ENCODE data around the gene FAM107B.

FAM107B gene

GRCh38 chr10:14703631-14704001, 71.1 kb downstream of the FAM107B start:
- no peaks in the 10 kb centered on the region for H3K27me3 ChIP-seq (ENCODE audit: control insufficient read depth, insufficient read depth, low read length)
- no peak overlapping the region for H3K27ac ChIP-seq (ENCODE audit: low read depth, low read length)
- H3K4me3 ChIP-seq (ENCODE audit: low read depth, low read length): no peak overlapping the region
- no peaks in the 10 kb centered on the region for H3K36me3 ChIP-seq (ENCODE audit: control insufficient read depth, insufficient read depth, low read length)
- no peak overlapping the region for H3K9ac ChIP-seq (ENCODE audit: low read length)
- no peaks in the 10 kb centered on the region for H3K9me3 ChIP-seq (ENCODE audit: control insufficient read depth, insufficient read depth, low read depth, low read length)
- peaks cover 17% of the 10 kb centered on the region for H3K4me1 ChIP-seq (ENCODE audit: control insufficient read depth, insufficient read depth, low read length)

- Histone ChIP-seq H3K4me1 (ENCODE audit: control insufficient read depth, insufficient read depth, low read length) (peaks cover 17% of the 10 kb centered on the region), H3K4me3 (ENCODE audit: low read depth, low read length) (no peak overlapping the region), H3K9me3 (ENCODE audit: control insufficient read depth, insufficient read depth, low read depth, low read length) (no peaks in the 10 kb centered on the region), H3K27me3 (ENCODE audit: control insufficient read depth, insufficient read depth, low read length) (no peaks in the 10 kb centered on the region), H3K27ac (ENCODE audit: low read depth, low read length) (no peak overlapping the region), H3K36me3 (ENCODE audit: control insufficient read depth, insufficient read depth, low read length) (no peaks in the 10 kb centered on the region), H3K9ac (ENCODE audit: low read length) (no peak overlapping the region)
These were observed 73.2 kb downstream of the FAM107B start for GRCh38 chr10:14701466-14701865.

DNA sequence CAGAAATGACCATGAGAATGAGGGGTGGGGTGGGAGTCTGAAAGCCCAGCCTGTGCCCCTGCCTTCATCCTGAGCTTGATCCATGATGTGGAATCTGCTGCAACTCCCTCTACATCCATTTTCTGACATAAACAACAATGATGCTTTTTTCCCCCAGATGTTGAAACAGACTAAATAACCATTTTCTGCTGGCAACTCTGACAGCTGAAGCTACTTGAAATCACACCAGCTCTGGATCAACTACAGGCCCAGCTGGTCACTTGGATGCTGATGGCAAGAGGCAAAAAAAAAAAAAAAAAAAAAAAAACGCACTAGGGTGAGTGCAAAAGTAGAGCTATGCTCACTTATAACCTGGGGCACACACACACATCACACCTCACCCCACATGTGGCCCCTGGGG, 74.2 kb downstream of the FAM107B start:
- H3K9me3 ChIP-seq (ENCODE audit: control insufficient read depth, insufficient read depth, low read depth, low read length): no peaks in the 10 kb centered on the region
- H3K9ac ChIP-seq (ENCODE audit: low read length): no peak overlapping the region
- peaks cover 10% of the 10 kb centered on the region for H3K4me1 ChIP-seq (ENCODE audit: control insufficient read depth, insufficient read depth, low read length)
- H3K36me3 ChIP-seq (ENCODE audit: control insufficient read depth, insufficient read depth, low read length): no peaks in the 10 kb centered on the region
- no peak overlapping the region for H3K27ac ChIP-seq (ENCODE audit: low read depth, low read length)
- no peak overlapping the region for H3K4me3 ChIP-seq (ENCODE audit: low read depth, low read length)
- no peaks in the 10 kb centered on the region for H3K27me3 ChIP-seq (ENCODE audit: control insufficient read depth, insufficient read depth, low read length)

DNA sequence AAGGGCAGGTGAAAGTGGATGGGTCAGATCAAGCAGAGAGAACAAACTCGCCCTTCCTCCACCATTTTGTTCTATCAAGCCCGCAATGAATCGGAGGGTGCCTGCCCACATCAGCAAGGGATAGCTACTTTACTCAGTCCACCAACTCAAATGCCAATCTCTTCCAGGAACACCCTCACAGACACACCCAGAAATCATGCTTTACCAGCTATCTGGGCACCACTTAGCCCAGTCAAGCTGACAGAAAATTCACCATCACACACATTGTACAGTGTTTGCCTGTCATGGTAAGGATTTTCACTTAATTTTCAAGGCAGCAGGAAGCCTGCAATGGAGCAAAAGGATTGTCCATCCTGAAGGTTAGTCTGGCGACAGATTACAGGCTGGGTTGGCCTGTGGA, 75.2 kb downstream of the FAM107B start:
- H3K4me3 ChIP-seq (ENCODE audit: low read depth, low read length): no peak overlapping the region
- no peaks in the 10 kb centered on the region for H3K9me3 ChIP-seq (ENCODE audit: control insufficient read depth, insufficient read depth, low read depth, low read length)
- H3K36me3 ChIP-seq (ENCODE audit: control insufficient read depth, insufficient read depth, low read length): no peaks in the 10 kb centered on the region
- no peaks in the 10 kb centered on the region for H3K27me3 ChIP-seq (ENCODE audit: control insufficient read depth, insufficient read depth, low read length)
- no peak overlapping the region for H3K9ac ChIP-seq (ENCODE audit: low read length)
- peaks cover 5% of the 10 kb centered on the region; the same call in 1 of the 2 replicates for H3K4me1 ChIP-seq (ENCODE audit: control insufficient read depth, insufficient read depth, low read length)
- H3K27ac ChIP-seq (ENCODE audit: low read depth, low read length): no peak overlapping the region

DNA sequence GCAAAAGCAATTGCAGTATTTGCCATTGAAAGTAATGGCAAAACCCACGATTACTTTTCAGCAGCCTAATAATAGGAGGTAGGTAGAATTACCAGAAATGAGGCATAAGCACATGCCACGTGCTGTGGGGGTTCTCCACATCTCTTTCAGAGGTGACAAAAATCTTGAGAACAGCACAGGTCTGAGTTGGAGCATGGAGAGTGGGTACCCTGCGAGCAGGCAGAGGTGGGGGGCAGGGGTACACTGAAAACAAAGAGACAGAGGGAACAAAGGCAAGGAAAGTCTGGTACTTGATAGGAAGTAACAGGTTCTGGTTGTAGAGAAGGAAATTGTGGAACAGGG, 75.9 kb downstream of the FAM107B start:
- Histone ChIP-seq H3K27ac (ENCODE audit: low read depth, low read length) (no peak overlapping the region), H3K27me3 (ENCODE audit: control insufficient read depth, insufficient read depth, low read length) (no peaks in the 10 kb centered on the region), H3K9me3 (ENCODE audit: control insufficient read depth, insufficient read depth, low read depth, low read length) (no peaks in the 10 kb centered on the region)

DNA sequence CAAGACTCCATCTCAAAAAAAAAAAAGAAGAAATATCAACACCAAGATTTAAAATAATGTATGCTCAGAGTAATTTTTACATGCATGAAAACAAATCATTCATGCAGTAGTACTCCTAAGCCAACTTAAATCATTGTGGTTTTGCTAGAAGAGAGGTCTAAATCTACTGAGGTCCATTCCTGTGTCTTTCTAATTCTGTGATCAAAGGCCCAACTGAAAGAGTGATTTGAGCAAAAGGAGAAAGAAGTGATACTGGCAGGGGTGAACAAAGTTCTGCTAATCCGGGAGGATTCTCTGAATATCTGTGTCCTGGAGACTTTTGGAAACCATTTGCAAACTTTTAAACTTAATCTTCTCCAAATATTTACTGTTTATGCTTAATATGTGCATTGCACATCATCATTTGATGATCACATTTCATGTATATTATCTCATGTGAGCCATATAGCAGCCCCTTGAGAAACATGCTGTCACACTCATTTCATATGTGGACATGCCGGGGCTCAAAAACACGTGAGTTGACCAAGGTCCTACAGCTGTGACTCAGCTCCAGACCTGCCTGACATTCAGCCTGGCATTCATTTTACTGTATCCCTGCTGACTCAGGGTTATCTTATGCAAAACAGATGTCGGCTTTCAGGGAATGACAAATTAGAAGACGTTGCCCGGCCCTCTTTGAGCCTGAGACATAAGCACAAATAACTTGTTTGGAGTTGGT, 76.4 kb downstream of the FAM107B start:
- Histone ChIP-seq H3K4me3 (ENCODE audit: low read depth, low read length) (no peak overlapping the region), H3K36me3 (ENCODE audit: control insufficient read depth, insufficient read depth, low read length) (no peaks in the 10 kb centered on the region), H3K9ac (ENCODE audit: low read length) (no peak overlapping the region), H3K27me3 (ENCODE audit: control insufficient read depth, insufficient read depth, low read length) (no peaks in the 10 kb centered on the region), H3K27ac (ENCODE audit: low read depth, low read length) (no peak overlapping the region), H3K9me3 (ENCODE audit: control insufficient read depth, insufficient read depth, low read depth, low read length) (no peaks in the 10 kb centered on the region), H3K4me1 (ENCODE audit: control insufficient read depth, insufficient read depth, low read length) (peaks cover 5% of the 10 kb centered on the region; the same call in 1 of the 2 replicates)

More for the DNA sequence above, 75.9 kb downstream of the FAM107B start:
- Histone ChIP-seq H3K9ac (ENCODE audit: low read length) (no peak overlapping the region), H3K4me1 (ENCODE audit: control insufficient read depth, insufficient read depth, low read length) (peaks cover 5% of the 10 kb centered on the region; the same call in 1 of the 2 replicates), H3K4me3 (ENCODE audit: low read depth, low read length) (no peak overlapping the region), H3K36me3 (ENCODE audit: control insufficient read depth, insufficient read depth, low read length) (no peaks in the 10 kb centered on the region)

- H3K4me3 ChIP-seq (ENCODE audit: low read depth, low read length): no peak overlapping the region
- H3K27ac ChIP-seq (ENCODE audit: low read depth, low read length): no peak overlapping the region
- H3K9ac ChIP-seq (ENCODE audit: low read length): no peak overlapping the region
- H3K36me3 ChIP-seq (ENCODE audit: control insufficient read depth, insufficient read depth, low read length): no peaks in the 10 kb centered on the region
- no peaks in the 10 kb centered on the region for H3K27me3 ChIP-seq (ENCODE audit: control insufficient read depth, insufficient read depth, low read length)
- H3K4me1 ChIP-seq (ENCODE audit: control insufficient read depth, insufficient read depth, low read length): no peaks in the 10 kb centered on the region
- H3K9me3 ChIP-seq (ENCODE audit: control insufficient read depth, insufficient read depth, low read depth, low read length): no peaks in the 10 kb centered on the region
These were observed 77.4 kb downstream of the FAM107B start for GRCh38 chr10:14697281-14697680.

GRCh38 chr10:14696821-14697220, 77.9 kb downstream of the FAM107B start:
- no peak overlapping the region for H3K9ac ChIP-seq (ENCODE audit: low read length)

DNA sequence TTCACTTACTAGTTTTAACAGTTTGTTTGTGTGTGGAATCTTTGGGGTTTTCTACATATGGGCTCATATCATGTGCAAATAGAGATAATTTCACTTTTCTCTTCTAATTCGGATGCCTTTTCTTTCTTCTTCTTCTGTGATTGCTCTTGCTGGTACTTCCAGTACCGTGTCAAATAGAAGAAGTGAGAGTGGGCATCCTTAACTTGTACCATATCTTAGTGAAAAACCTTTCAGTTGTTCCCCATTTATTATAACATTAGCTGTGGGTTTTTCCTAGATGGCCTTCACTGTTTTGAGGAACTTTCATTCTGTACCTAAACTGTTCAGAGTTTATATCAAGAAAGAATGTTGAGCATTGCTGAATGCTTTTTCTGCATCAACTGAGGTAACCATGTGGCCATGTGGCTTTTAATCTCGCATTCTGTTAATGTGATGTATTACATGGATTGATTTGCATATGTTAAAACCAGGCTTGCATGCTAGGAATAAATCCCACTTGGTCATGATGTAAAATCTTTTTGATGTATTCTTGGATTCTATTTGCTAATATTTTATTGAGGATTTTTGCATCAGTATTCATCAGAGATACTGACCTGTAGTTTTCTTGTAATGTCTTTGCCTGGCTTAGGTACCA, 78.7 kb downstream of the FAM107B start:
- Histone ChIP-seq H3K4me1 (ENCODE audit: control insufficient read depth, insufficient read depth, low read length) (no peaks in the 10 kb centered on the region), H3K4me3 (ENCODE audit: low read depth, low read length) (no peak overlapping the region), H3K27me3 (ENCODE audit: control insufficient read depth, insufficient read depth, low read length) (no peaks in the 10 kb centered on the region), H3K9me3 (ENCODE audit: control insufficient read depth, insufficient read depth, low read depth, low read length) (no peaks in the 10 kb centered on the region), H3K36me3 (ENCODE audit: control insufficient read depth, insufficient read depth, low read length) (no peaks in the 10 kb centered on the region), H3K9ac (ENCODE audit: low read length) (no peak overlapping the region), H3K27ac (ENCODE audit: low read depth, low read length) (no peak overlapping the region)

More at GRCh38 chr10:14696821-14697220, 77.9 kb downstream of the FAM107B start:
- no peaks in the 10 kb centered on the region for H3K36me3 ChIP-seq (ENCODE audit: control insufficient read depth, insufficient read depth, low read length)
- H3K9me3 ChIP-seq (ENCODE audit: control insufficient read depth, insufficient read depth, low read depth, low read length): no peaks in the 10 kb centered on the region
- H3K27me3 ChIP-seq (ENCODE audit: control insufficient read depth, insufficient read depth, low read length): no peaks in the 10 kb centered on the region
- no peaks in the 10 kb centered on the region for H3K4me1 ChIP-seq (ENCODE audit: control insufficient read depth, insufficient read depth, low read length)
- H3K4me3 ChIP-seq (ENCODE audit: low read depth, low read length): no peak overlapping the region
- no peak overlapping the region for H3K27ac ChIP-seq (ENCODE audit: low read depth, low read length)

GRCh38 chr10:14693891-14694290, 80.8 kb downstream of the FAM107B start:
- Histone ChIP-seq H3K4me3 (ENCODE audit: low read depth, low read length) (no peak overlapping the region), H3K36me3 (ENCODE audit: control insufficient read depth, insufficient read depth, low read length) (no peaks in the 10 kb centered on the region), H3K9me3 (ENCODE audit: control insufficient read depth, insufficient read depth, low read depth, low read length) (no peaks in the 10 kb centered on the region), H3K27ac (ENCODE audit: low read depth, low read length) (no peak overlapping the region), H3K4me1 (ENCODE audit: control insufficient read depth, insufficient read depth, low read length) (no peaks in the 10 kb centered on the region), H3K9ac (ENCODE audit: low read length) (no peak overlapping the region), H3K27me3 (ENCODE audit: control insufficient read depth, insufficient read depth, low read length) (no peaks in the 10 kb centered on the region)

DNA sequence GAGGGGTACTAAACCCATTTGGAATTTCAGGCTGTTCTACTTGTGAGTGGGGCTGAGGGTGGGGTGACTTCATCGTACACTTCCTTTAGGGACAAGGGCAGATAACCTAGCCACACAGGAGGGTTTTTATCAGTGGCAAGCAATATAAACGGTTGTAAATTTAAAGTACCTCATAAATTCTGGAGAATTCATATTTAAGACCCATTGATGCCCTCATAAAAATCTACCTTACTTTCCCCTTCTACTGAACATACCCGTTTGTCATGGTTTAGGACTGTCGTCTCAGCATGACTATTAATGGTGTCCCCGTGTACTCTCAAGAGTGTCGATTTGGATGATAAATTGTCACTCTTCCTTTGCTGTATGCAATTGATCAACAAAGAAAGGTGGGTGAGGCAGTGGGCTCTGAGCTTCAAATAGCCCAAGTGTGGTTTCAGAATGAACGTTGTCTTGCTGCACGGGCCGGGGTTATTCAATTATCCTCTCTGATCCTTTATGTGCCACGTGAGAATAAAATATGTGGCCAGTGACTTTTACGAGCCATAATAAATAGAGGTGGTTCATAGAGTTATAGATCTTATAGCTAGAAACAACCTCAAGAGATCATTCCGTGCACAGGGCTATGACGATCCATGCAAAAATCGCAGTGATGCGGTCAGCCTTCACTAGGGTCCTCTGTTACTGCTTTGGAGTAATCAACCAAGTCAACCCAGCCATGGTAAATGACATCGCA, 82.2 kb downstream of the FAM107B start:
- Histone ChIP-seq H3K4me3 (ENCODE audit: low read depth, low read length) (no peak overlapping the region), H3K27me3 (ENCODE audit: control insufficient read depth, insufficient read depth, low read length) (no peaks in the 10 kb centered on the region), H3K36me3 (ENCODE audit: control insufficient read depth, insufficient read depth, low read length) (no peaks in the 10 kb centered on the region), H3K9me3 (ENCODE audit: control insufficient read depth, insufficient read depth, low read depth, low read length) (no peaks in the 10 kb centered on the region), H3K27ac (ENCODE audit: low read depth, low read length) (no peak overlapping the region), H3K4me1 (ENCODE audit: control insufficient read depth, insufficient read depth, low read length) (peaks cover 3% of the 10 kb centered on the region; the same call in 1 of the 2 replicates), H3K9ac (ENCODE audit: low read length) (no peak overlapping the region)
